ENCODE measurements around the gene AGBL4.
A peak's percentile ranks its signal among the peaks of the same experiment; 100 is the strongest.

Gene AGBL4

DNA sequence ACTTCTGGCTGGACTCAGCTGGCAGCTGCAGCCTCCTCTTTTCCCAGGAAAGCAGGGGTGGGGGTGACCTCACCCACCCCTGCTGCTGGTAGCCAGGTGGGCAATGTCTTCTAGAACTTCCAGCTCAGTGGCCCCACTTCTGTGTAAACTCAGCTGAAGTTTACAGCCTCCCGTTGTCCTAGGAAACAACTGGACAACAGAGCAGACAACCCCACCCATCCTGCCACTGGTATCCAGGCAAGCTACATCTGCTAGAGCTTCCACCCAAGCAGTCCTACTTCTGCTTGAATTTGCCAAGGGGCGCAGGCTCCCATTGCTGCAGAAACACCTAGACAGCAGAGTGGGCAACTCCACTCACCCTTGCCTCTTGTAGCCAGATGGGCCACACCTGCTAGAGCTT is 937.4 kb downstream of the AGBL4 start:
- DNase-seq: no peak
- Histone ChIP-seq H2BK120ac (ENCODE audit: low read depth, low read length) (no peak overlapping the region), H3K36me3 (ENCODE audit: control insufficient read depth in 1 of 2, insufficient read depth in 2 of 2, low read depth in 1 of 2, low read length in 2 of 2) (no peaks in the 10 kb centered on the region), H3K4me3 (ENCODE audit: insufficient read depth in 1 of 2, low read depth in 1 of 2, low read length in 2 of 2) (no peak overlapping the region), H3K4me1 (ENCODE audit: control insufficient read depth, insufficient read depth, low read depth, low read length) (no peaks in the 10 kb centered on the region), H3K27ac (ENCODE audit: low read length, poor library complexity, severe bottlenecking) (no peak overlapping the region), H3K9me3 (ENCODE audit: control insufficient read depth, low read length) (no peaks in the 10 kb centered on the region), H3K18ac (ENCODE audit: low read depth in 1 of 2, low read length in 2 of 2) (no peak overlapping the region), H2AFZ (ENCODE audit: low read depth, low read length) (peak overlapping the region; percentile 53), H3K4me2 (ENCODE audit: low read length, poor library complexity, severe bottlenecking) (no peak overlapping the region), H2BK15ac (ENCODE audit: low read depth, poor library complexity, severe bottlenecking) (no peak overlapping the region), H2BK5ac (ENCODE audit: low read depth, low read length, poor library complexity, severe bottlenecking) (no peak overlapping the region), H3K27me3 (ENCODE audit: control insufficient read depth in 1 of 2, insufficient read depth in 1 of 2, low read length in 2 of 2) (no peaks in the 10 kb centered on the region), H3K9ac (ENCODE audit: low read length) (no peak overlapping the region), H2AK5ac (ENCODE audit: low read length, severe bottlenecking) (no peak overlapping the region), H3K4ac (ENCODE audit: low read depth in 1 of 2, low read length in 2 of 2) (no peak overlapping the region), H4K8ac (ENCODE audit: low read length) (no peak overlapping the region), H3K14ac (ENCODE audit: low read length in 2 of 2) (no peak overlapping the region), H3K79me1 (replicated peaks; ENCODE audit: low read length, poor library complexity, severe bottlenecking) (no peaks in the 10 kb centered on the region), H4K91ac (ENCODE audit: low read length) (no peak overlapping the region), H2BK12ac (ENCODE audit: low read length in 2 of 2) (no peak overlapping the region), H3K23ac (ENCODE audit: low read length in 2 of 2) (no peak overlapping the region)
- WGBS: 77% methylated on average over 2 of the region's 2 CpGs

DNA sequence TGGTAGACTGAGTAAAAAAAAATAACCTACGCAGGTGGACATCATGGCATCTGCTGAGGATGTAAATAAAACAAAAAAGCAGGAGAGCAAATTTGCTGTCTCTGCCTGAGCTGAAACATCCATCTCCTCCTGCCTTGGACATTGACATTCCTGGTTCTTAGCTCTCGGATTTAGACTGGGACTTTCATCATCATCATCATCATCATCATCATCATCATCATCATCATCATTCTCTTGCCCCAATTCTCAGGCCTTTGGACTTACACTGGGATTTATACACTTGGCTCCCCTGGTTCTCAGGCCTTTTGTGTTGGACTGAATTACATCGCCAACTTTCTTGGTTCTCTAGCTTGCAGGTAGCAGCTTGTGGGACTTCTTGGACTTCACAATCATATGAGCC is 938.7 kb downstream of the AGBL4 start:
- Histone ChIP-seq H3K4me3 (ENCODE audit: insufficient read depth in 1 of 2, low read depth in 1 of 2, low read length in 2 of 2) (no peak overlapping the region), H3K79me1 (replicated peaks; ENCODE audit: low read length, poor library complexity, severe bottlenecking) (no peaks in the 10 kb centered on the region)
- 59% methylated on average over 2 of the region's 3 CpGs for WGBS

DNA sequence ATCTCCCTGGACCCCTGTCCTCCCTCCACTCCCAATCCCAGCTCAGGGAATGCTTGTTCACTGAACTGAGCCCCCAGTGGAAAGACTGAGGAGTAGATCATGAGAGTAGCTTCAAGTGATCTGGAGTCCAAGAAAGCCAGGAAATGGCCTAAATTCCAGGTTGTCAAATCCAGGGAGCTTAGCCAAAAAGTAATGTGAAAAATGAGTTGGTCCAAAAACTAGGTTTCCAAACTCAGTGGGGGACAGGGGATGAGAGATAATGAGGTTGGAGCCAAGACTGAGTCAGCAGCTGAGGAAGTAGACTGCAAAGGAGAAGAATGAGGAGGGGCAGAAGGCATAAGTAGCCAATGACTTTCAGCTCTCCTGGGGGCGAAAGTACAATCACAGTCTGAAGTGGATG is 963.0 kb downstream of the AGBL4 start:
- Histone ChIP-seq H4K91ac (ENCODE audit: low read length) (no peak overlapping the region), H3K9ac (ENCODE audit: low read length) (no peak overlapping the region), H3K23ac (ENCODE audit: low read length in 2 of 2) (no peak overlapping the region), H4K8ac (ENCODE audit: low read length) (no peak overlapping the region), H3K4me3 (ENCODE audit: insufficient read depth in 1 of 2, low read depth in 1 of 2, low read length in 2 of 2) (no peak overlapping the region), H3K14ac (ENCODE audit: low read length in 2 of 2) (no peak overlapping the region), H2BK5ac (ENCODE audit: low read depth, low read length, poor library complexity, severe bottlenecking) (no peak overlapping the region), H2BK120ac (ENCODE audit: low read depth, low read length) (no peak overlapping the region), H3K4ac (ENCODE audit: low read depth in 1 of 2, low read length in 2 of 2) (no peak overlapping the region), H3K18ac (ENCODE audit: low read depth in 1 of 2, low read length in 2 of 2) (no peak overlapping the region), H3K79me1 (replicated peaks; ENCODE audit: low read length, poor library complexity, severe bottlenecking) (no peaks in the 10 kb centered on the region), H3K27me3 (ENCODE audit: control insufficient read depth in 1 of 2, insufficient read depth in 1 of 2, low read length in 2 of 2) (no peaks in the 10 kb centered on the region), H3K4me2 (ENCODE audit: low read length, poor library complexity, severe bottlenecking) (no peak overlapping the region), H2BK12ac (ENCODE audit: low read length in 2 of 2) (no peak overlapping the region), H2BK15ac (ENCODE audit: low read depth, poor library complexity, severe bottlenecking) (no peak overlapping the region), H3K36me3 (ENCODE audit: control insufficient read depth in 1 of 2, insufficient read depth in 2 of 2, low read depth in 1 of 2, low read length in 2 of 2) (no peaks in the 10 kb centered on the region), H3K9me3 (ENCODE audit: control insufficient read depth, low read length) (no peaks in the 10 kb centered on the region), H2AK5ac (ENCODE audit: low read length, severe bottlenecking) (no peak overlapping the region), H3K4me1 (ENCODE audit: control insufficient read depth, insufficient read depth, low read depth, low read length) (no peaks in the 10 kb centered on the region), H3K27ac (ENCODE audit: low read length, poor library complexity, severe bottlenecking) (no peak overlapping the region), H2AFZ (ENCODE audit: low read depth, low read length) (no peak overlapping the region)
- WGBS: 36% methylated on average over 1 of the region's 1 CpG
- no peak for DNase-seq

More for the DNA sequence above, 938.7 kb downstream of the AGBL4 start:
- H3K9ac ChIP-seq (ENCODE audit: low read length): no peak overlapping the region
- H3K9me3 ChIP-seq (ENCODE audit: control insufficient read depth, low read length): no peaks in the 10 kb centered on the region
- no peak overlapping the region for H3K4me2 ChIP-seq (ENCODE audit: low read length, poor library complexity, severe bottlenecking)
- no peaks in the 10 kb centered on the region for H3K36me3 ChIP-seq (ENCODE audit: control insufficient read depth in 1 of 2, insufficient read depth in 2 of 2, low read depth in 1 of 2, low read length in 2 of 2)
- no peak overlapping the region for H2BK5ac ChIP-seq (ENCODE audit: low read depth, low read length, poor library complexity, severe bottlenecking)
- no peak overlapping the region for H3K14ac ChIP-seq (ENCODE audit: low read length in 2 of 2)
- no peak overlapping the region for H2BK15ac ChIP-seq (ENCODE audit: low read depth, poor library complexity, severe bottlenecking)
- no peak overlapping the region for H3K18ac ChIP-seq (ENCODE audit: low read depth in 1 of 2, low read length in 2 of 2)
- H4K8ac ChIP-seq (ENCODE audit: low read length): no peak overlapping the region
- H2AK5ac ChIP-seq (ENCODE audit: low read length, severe bottlenecking): no peak overlapping the region
- H2BK120ac ChIP-seq (ENCODE audit: low read depth, low read length): no peak overlapping the region
- H2BK12ac ChIP-seq (ENCODE audit: low read length in 2 of 2): no peak overlapping the region
- no peak for DNase-seq
- H2AFZ ChIP-seq (ENCODE audit: low read depth, low read length): no peak overlapping the region
- H3K27me3 ChIP-seq (ENCODE audit: control insufficient read depth in 1 of 2, insufficient read depth in 1 of 2, low read length in 2 of 2): no peaks in the 10 kb centered on the region
- no peak overlapping the region for H3K23ac ChIP-seq (ENCODE audit: low read length in 2 of 2)
- H3K4me1 ChIP-seq (ENCODE audit: control insufficient read depth, insufficient read depth, low read depth, low read length): no peaks in the 10 kb centered on the region
- H3K4ac ChIP-seq (ENCODE audit: low read depth in 1 of 2, low read length in 2 of 2): no peak overlapping the region
- no peak overlapping the region for H4K91ac ChIP-seq (ENCODE audit: low read length)
- no peak overlapping the region for H3K27ac ChIP-seq (ENCODE audit: low read length, poor library complexity, severe bottlenecking)

DNA sequence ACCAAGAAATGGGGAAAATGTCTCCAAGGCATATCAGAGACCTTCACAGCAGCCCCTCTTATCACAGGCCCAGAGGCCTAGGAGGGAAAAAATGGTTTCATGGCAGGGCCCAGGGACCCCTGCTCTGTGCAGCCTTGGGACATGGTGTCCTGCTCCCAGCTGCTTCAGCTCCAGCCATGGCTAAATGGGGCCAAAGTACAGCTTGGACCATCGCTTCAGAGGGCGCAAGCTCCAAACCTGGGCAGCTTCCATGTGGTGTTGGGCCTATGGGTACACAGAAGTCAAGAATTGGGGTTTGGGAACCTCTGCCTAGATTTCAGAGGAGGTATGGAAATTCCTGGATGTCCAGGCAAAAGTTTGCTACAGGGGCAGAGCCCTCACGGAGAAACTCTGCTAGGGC is 964.7 kb downstream of the AGBL4 start:
- Histone ChIP-seq H2BK120ac (ENCODE audit: low read depth, low read length) (no peak overlapping the region), H3K18ac (ENCODE audit: low read depth in 1 of 2, low read length in 2 of 2) (no peak overlapping the region), H2AK5ac (ENCODE audit: low read length, severe bottlenecking) (no peak overlapping the region), H3K79me1 (replicated peaks; ENCODE audit: low read length, poor library complexity, severe bottlenecking) (no peaks in the 10 kb centered on the region), H3K23ac (ENCODE audit: low read length in 2 of 2) (no peak overlapping the region), H2BK12ac (ENCODE audit: low read length in 2 of 2) (no peak overlapping the region), H3K9ac (ENCODE audit: low read length) (no peak overlapping the region), H3K27ac (ENCODE audit: low read length, poor library complexity, severe bottlenecking) (no peak overlapping the region), H3K4me1 (ENCODE audit: control insufficient read depth, insufficient read depth, low read depth, low read length) (no peaks in the 10 kb centered on the region), H2BK5ac (ENCODE audit: low read depth, low read length, poor library complexity, severe bottlenecking) (no peak overlapping the region), H4K8ac (ENCODE audit: low read length) (no peak overlapping the region), H3K36me3 (ENCODE audit: control insufficient read depth in 1 of 2, insufficient read depth in 2 of 2, low read depth in 1 of 2, low read length in 2 of 2) (no peaks in the 10 kb centered on the region), H3K4me3 (ENCODE audit: insufficient read depth in 1 of 2, low read depth in 1 of 2, low read length in 2 of 2) (no peak overlapping the region), H3K4me2 (ENCODE audit: low read length, poor library complexity, severe bottlenecking) (no peak overlapping the region), H4K91ac (ENCODE audit: low read length) (no peak overlapping the region), H2BK15ac (ENCODE audit: low read depth, poor library complexity, severe bottlenecking) (no peak overlapping the region), H2AFZ (ENCODE audit: low read depth, low read length) (no peak overlapping the region), H3K14ac (ENCODE audit: low read length in 2 of 2) (no peak overlapping the region), H3K4ac (ENCODE audit: low read depth in 1 of 2, low read length in 2 of 2) (no peak overlapping the region), H3K27me3 (ENCODE audit: control insufficient read depth in 1 of 2, insufficient read depth in 1 of 2, low read length in 2 of 2) (no peaks in the 10 kb centered on the region), H3K9me3 (ENCODE audit: control insufficient read depth, low read length) (no peaks in the 10 kb centered on the region)
- 64% methylated on average over 3 of the region's 3 CpGs for WGBS
- no peak for DNase-seq

Data from mesenchymal stem cell (in vitro differentiated cells and primary cell).